ENCODE data around the gene NHLRC4. TPM values are rescaled to one million over a fixed set of nuclear protein-coding genes. Genes with fewer than 3 reads are reported as not detected.

The NHLRC4 gene
- total RNA-seq, 1 experiment from 2014 or later = 0.44 TPM

- no peaks in the 10 kb centered on the region for H3K9me2 ChIP-seq (replicated peaks; ENCODE audit: low read length)
- H3K9ac ChIP-seq (ENCODE audit: low read length) = no peak overlapping the region
- H3K4me2 ChIP-seq (ENCODE audit: low read length) = no peak overlapping the region
- no peaks in the 10 kb centered on the region for H3K27me3 ChIP-seq (ENCODE audit: low read length)
- H4K20me1 ChIP-seq (ENCODE audit: low read length) = no peaks in the 10 kb centered on the region
- no peak for TF ChIP-seq EZH2 (IDR thresholded peaks at IDR 0.05; ENCODE audit: low read length, unreplicated experiment)
- TF ChIP-seq, protein P1, sequence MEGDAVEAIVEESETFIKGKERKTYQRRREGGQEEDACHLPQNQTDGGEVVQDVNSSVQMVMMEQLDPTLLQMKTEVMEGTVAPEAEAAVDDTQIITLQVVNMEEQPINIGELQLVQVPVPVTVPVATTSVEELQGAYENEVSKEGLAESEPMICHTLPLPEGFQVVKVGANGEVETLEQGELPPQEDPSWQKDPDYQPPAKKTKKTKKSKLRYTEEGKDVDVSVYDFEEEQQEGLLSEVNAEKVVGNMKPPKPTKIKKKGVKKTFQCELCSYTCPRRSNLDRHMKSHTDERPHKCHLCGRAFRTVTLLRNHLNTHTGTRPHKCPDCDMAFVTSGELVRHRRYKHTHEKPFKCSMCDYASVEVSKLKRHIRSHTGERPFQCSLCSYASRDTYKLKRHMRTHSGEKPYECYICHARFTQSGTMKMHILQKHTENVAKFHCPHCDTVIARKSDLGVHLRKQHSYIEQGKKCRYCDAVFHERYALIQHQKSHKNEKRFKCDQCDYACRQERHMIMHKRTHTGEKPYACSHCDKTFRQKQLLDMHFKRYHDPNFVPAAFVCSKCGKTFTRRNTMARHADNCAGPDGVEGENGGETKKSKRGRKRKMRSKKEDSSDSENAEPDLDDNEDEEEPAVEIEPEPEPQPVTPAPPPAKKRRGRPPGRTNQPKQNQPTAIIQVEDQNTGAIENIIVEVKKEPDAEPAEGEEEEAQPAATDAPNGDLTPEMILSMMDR (conservative IDR thresholded peaks at IDR 0.05; ENCODE audit: low read depth, low read length) = no peak
- no peak for TF ChIP-seq EZH2phosphoT487 (IDR thresholded peaks at IDR 0.05; ENCODE audit: borderline replicate concordance, low read length)
- ChIA-PET POLR2A (ENCODE audit: unreplicated experiment) (no interaction called here), CTCF (no interaction called here)
- BruUV-seq (replicated peaks) = no TSS peak
- no peak overlapping the region for H3K4me3 ChIP-seq (ENCODE audit: low read length)
- no peaks in the 10 kb centered on the region for H3K36me3 ChIP-seq (ENCODE audit: low read depth, low read length)
- H3F3A ChIP-seq (ENCODE audit: low read length, unreplicated experiment) = no peaks in the 10 kb centered on the region
- DNase-seq (no peak), ATAC-seq (no peak)
- peaks cover 4% of the 10 kb centered on the region; the same call in 1 of the 2 replicates for H3K79me2 ChIP-seq (ENCODE audit: low read length)
- H3K27ac ChIP-seq (ENCODE audit: low read length) = no peak overlapping the region
- no peak overlapping the region for H2AFZ ChIP-seq (ENCODE audit: low read length)
- no peaks in the 10 kb centered on the region for H3K4me1 ChIP-seq (ENCODE audit: insufficient read depth, low read length)
- intact Hi-C loops (cut with micrococcal nuclease) = no loop called here
- H3K9me3 ChIP-seq (ENCODE audit: low read length) = no peaks in the 10 kb centered on the region
Observed at GRCh38 chr16:519425-519824, 47.4 kb upstream of the NHLRC4 start.

DNA sequence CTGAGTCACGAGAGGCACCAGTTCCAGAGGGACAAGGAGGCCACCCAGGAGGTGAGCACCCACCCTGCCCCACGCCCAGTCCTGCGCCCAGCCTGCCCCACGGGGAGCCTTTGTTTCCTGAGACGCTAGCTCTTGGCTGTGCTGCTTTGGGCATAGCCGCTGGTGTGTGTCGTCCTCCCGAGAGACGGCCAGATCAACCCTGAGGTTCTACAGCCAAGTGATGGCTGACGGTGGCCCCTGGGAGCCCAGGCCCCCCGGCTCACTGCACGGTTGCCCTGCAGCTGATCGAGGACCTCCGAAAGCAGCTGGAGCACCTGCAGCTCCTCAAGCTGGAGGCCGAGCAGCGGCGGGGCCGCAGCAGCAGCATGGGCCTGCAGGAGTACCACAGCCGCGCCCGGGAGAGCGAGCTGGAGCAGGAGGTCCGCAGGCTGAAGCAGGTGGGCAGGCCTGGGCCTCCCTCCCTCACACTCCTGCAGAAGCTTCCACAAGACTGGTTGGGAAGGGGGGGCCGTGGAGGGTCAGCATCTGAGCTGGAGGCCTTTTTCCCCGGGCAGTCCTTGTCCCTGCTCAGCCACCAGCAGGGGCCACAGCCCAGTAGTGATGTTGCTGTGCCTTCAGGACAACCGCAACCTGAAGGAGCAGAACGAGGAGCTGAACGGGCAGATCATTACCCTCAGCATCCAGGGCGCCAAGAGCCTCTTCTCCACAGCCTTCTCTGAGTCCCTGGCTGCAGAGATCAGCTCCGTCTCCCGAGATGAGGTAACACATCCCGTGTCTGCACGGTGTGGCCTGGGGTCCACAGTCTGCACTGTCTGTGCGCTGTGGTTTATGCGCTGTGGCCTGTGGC, 46.7 kb upstream of the NHLRC4 start:
- Histone ChIP-seq H3K4me1 (ENCODE audit: insufficient read depth, low read length) (peaks cover 2% of the 10 kb centered on the region), H2AFZ (ENCODE audit: low read length) (no peak overlapping the region)

More for the DNA sequence above, 46.7 kb upstream of the NHLRC4 start:
- Histone ChIP-seq H3K4me3 (ENCODE audit: low read length) (no peak overlapping the region), H3K4me2 (ENCODE audit: low read length) (no peak overlapping the region), H3K9me2 (replicated peaks; ENCODE audit: low read length) (no peaks in the 10 kb centered on the region), H3K9ac (ENCODE audit: low read length) (no peak overlapping the region), H3K27me3 (ENCODE audit: low read length) (no peaks in the 10 kb centered on the region), H4K20me1 (ENCODE audit: low read length) (no peaks in the 10 kb centered on the region), H3K36me3 (ENCODE audit: low read depth, low read length) (no peaks in the 10 kb centered on the region), H3K9me3 (ENCODE audit: low read length) (no peaks in the 10 kb centered on the region), H3F3A (ENCODE audit: low read length, unreplicated experiment) (no peaks in the 10 kb centered on the region), H3K27ac (ENCODE audit: low read length) (no peak overlapping the region), H3K79me2 (ENCODE audit: low read length) (peaks cover 9% of the 10 kb centered on the region; the same call in 1 of the 2 replicates)
- BruUV-seq (replicated peaks) = no TSS peak
- POLR2A ChIA-PET (ENCODE audit: unreplicated experiment) = no interaction called here
- TF ChIP-seq EZH2phosphoT487 (IDR thresholded peaks at IDR 0.05; ENCODE audit: borderline replicate concordance, low read length) (no peak), EZH2 (IDR thresholded peaks at IDR 0.05; ENCODE audit: low read length, unreplicated experiment) (no peak)
- TF ChIP-seq, protein P1 (conservative IDR thresholded peaks at IDR 0.05; ENCODE audit: low read depth, low read length) = no peak
- CTCF ChIA-PET = no interaction called here
- DNase-seq (no peak), ATAC-seq (no peak)
- intact Hi-C loops (cut with micrococcal nuclease) = loop anchor here (10.0 kb wide), 1 partner anchor 65 kb away; no protein-coding TSS in a partner anchor

Measured in PC-3 (cell line).